ENCODE results near the gene PPP1R3A. TPM values are rescaled to one million over a fixed set of nuclear protein-coding genes. Genes with fewer than 3 reads are reported as not detected.

Gene PPP1R3A
- total RNA-seq, 2 donors from 2014 or later: not detected

GRCh38 chr7:113880559-113880958 is 38.2 kb downstream of the PPP1R3A start:
- Mint-ChIP-seq H3K4me1 (no peaks in the 10 kb centered on the region), H3K36me3 (ENCODE audit: low read depth) (no peaks in the 10 kb centered on the region), H3K4me3 (no peak overlapping the region), H3K27me3 (ENCODE audit: insufficient read depth) (no peaks in the 10 kb centered on the region), H3K27ac (no peak overlapping the region), H3K9me3 (peaks cover 4% of the 10 kb centered on the region)
- H3K27ac ChIP-seq (ENCODE audit: low read depth, low read length): no peak overlapping the region
- peaks cover 42% of the 10 kb centered on the region for H3K27me3 ChIP-seq (ENCODE audit: control insufficient read depth, insufficient read depth, low read length, poor library complexity, severe bottlenecking)
- DNase-seq: no peak
- WGBS, 2 experiments (ENCODE audit: insufficient coverage in 1 of 2, insufficient read length in 1 of 2): 79 to 100% methylated on average over 1 to 3 of the region's 3 CpGs
- H3K4me3 ChIP-seq (ENCODE audit: low read length): no peak overlapping the region
- H3K4me1 ChIP-seq (ENCODE audit: control insufficient read depth, insufficient read depth, low read length): no peaks in the 10 kb centered on the region
- TF ChIP-seq CTCF (conservative IDR thresholded peaks at IDR 0.05): no peak
- H3K9me3 ChIP-seq (ENCODE audit: control insufficient read depth, low read length): no peaks in the 10 kb centered on the region
- no peaks in the 10 kb centered on the region for H3K36me3 ChIP-seq (ENCODE audit: control insufficient read depth, insufficient read depth, low read length)
- no peak overlapping the region for H3K9ac ChIP-seq (ENCODE audit: extremely low read depth, low read length, poor library complexity, severe bottlenecking)

GRCh38 chr7:113878394-113878992 is 40.3 kb downstream of the PPP1R3A start:
- no peaks in the 10 kb centered on the region for H3K9me3 Mint-ChIP-seq
- no peaks in the 10 kb centered on the region for H3K4me1 Mint-ChIP-seq
- H3K27ac ChIP-seq (ENCODE audit: low read depth, low read length): no peak overlapping the region
- H3K27ac Mint-ChIP-seq: no peak overlapping the region
- no peaks in the 10 kb centered on the region for H3K9me3 ChIP-seq (ENCODE audit: control insufficient read depth, low read length)
- peaks cover 42% of the 10 kb centered on the region for H3K27me3 ChIP-seq (ENCODE audit: control insufficient read depth, insufficient read depth, low read length, poor library complexity, severe bottlenecking)
- WGBS, 2 experiments (ENCODE audit: insufficient coverage in 1 of 2, insufficient read length in 1 of 2): 88 to 98% methylated on average over 5 to 7 of the region's 7 CpGs
- H3K36me3 ChIP-seq (ENCODE audit: control insufficient read depth, insufficient read depth, low read length): no peaks in the 10 kb centered on the region
- DNase-seq: no peak
- no peaks in the 10 kb centered on the region for H3K27me3 Mint-ChIP-seq (ENCODE audit: insufficient read depth)
- H3K4me3 ChIP-seq (ENCODE audit: low read length): no peak overlapping the region
- TF ChIP-seq CTCF (conservative IDR thresholded peaks at IDR 0.05): no peak
- no peaks in the 10 kb centered on the region for H3K36me3 Mint-ChIP-seq (ENCODE audit: low read depth)
- H3K4me1 ChIP-seq (ENCODE audit: control insufficient read depth, insufficient read depth, low read length): no peaks in the 10 kb centered on the region
- H3K4me3 Mint-ChIP-seq: no peak overlapping the region
- H3K9ac ChIP-seq (ENCODE audit: extremely low read depth, low read length, poor library complexity, severe bottlenecking): no peak overlapping the region

- whole genome bisulfite sequencing, 2 experiments (ENCODE audit: insufficient coverage in 1 of 2, insufficient read length in 1 of 2): 91 to 93% methylated on average over 1 to 2 of the region's 2 CpGs
- Histone ChIP-seq H3K9ac (ENCODE audit: extremely low read depth, low read length, poor library complexity, severe bottlenecking) (no peak overlapping the region), H3K36me3 (ENCODE audit: control insufficient read depth, insufficient read depth, low read length) (no peaks in the 10 kb centered on the region), H3K27ac (ENCODE audit: low read depth, low read length) (no peak overlapping the region), H3K4me3 (ENCODE audit: low read length) (no peak overlapping the region), H3K9me3 (ENCODE audit: control insufficient read depth, low read length) (no peaks in the 10 kb centered on the region), H3K27me3 (ENCODE audit: control insufficient read depth, insufficient read depth, low read length, poor library complexity, severe bottlenecking) (peaks cover 22% of the 10 kb centered on the region), H3K4me1 (ENCODE audit: control insufficient read depth, insufficient read depth, low read length) (no peaks in the 10 kb centered on the region)
- no peak for DNase-seq
- peaks cover 2% of the 10 kb centered on the region for H3K9me3 Mint-ChIP-seq
- H3K36me3 Mint-ChIP-seq (ENCODE audit: low read depth): no peaks in the 10 kb centered on the region
- no peaks in the 10 kb centered on the region for H3K4me1 Mint-ChIP-seq
- no peak for TF ChIP-seq CTCF (conservative IDR thresholded peaks at IDR 0.05)
- no peak overlapping the region for H3K4me3 Mint-ChIP-seq
- H3K27me3 Mint-ChIP-seq (ENCODE audit: insufficient read depth): no peaks in the 10 kb centered on the region
- H3K27ac Mint-ChIP-seq: no peak overlapping the region
These were observed 43.6 kb downstream of the PPP1R3A start for GRCh38 chr7:113875224-113875623.
